HG03457 (cell line): ENCODE results near the gene ATXN7.

Experiments
- ATAC-seq: cut with Tn5 transposase; IDR thresholded peaks from one replicate; pipeline ENCODE4 v1.9.1; 2021; ENCODE audit warnings: moderate number of reproducible peaks; ENCODE audit not compliant: unreplicated experiment

ATXN7 gene

GRCh38 chr3:63960048-63960711, 96.5 kb downstream of the ATXN7 start:
- no peak for ATAC-seq

GRCh38 chr3:63961891-63962290, 98.2 kb downstream of the ATXN7 start:
- no peak for ATAC-seq

- no peak for ATAC-seq
Measured at GRCh38 chr3:63963496-63963895, 99.8 kb downstream of the ATXN7 start.

- ATAC-seq, result no peak
Measured at GRCh38 chr3:63964681-63965485, 101.2 kb downstream of the ATXN7 start.

GRCh38 chr3:63966007-63966406, 102.3 kb downstream of the ATXN7 start:
- no peak for ATAC-seq

- ATAC-seq, result no peak
Measured at GRCh38 chr3:63966871-63967270, 103.2 kb downstream of the ATXN7 start.

GRCh38 chr3:63967675-63968611, 104.3 kb downstream of the ATXN7 start:
- ATAC-seq, result no peak

- no peak for ATAC-seq
Measured at GRCh38 chr3:63968612-63969350, 105.1 kb downstream of the ATXN7 start.

- ATAC-seq, result no peak
Measured at GRCh38 chr3:63969876-63970275, 106.2 kb downstream of the ATXN7 start.

GRCh38 chr3:63970631-63971475, 107.2 kb downstream of the ATXN7 start:
- ATAC-seq, result no peak

- no peak for ATAC-seq
Measured at GRCh38 chr3:63972196-63972595, 108.5 kb downstream of the ATXN7 start.

- no peak for ATAC-seq
Measured at GRCh38 chr3:63972987-63973386, 109.3 kb downstream of the ATXN7 start.

GRCh38 chr3:63973406-63973805, 109.7 kb downstream of the ATXN7 start:
- no peak for ATAC-seq

- no peak for ATAC-seq
Measured at GRCh38 chr3:63974451-63974850, 110.8 kb downstream of the ATXN7 start.

GRCh38 chr3:63975723-63976122, 112.1 kb downstream of the ATXN7 start:
- ATAC-seq, result no peak

- ATAC-seq, result no peak
Measured at GRCh38 chr3:63976161-63976871, 112.6 kb downstream of the ATXN7 start.

GRCh38 chr3:63976872-63977200, 113.2 kb downstream of the ATXN7 start:
- ATAC-seq, result no peak

GRCh38 chr3:63977893-63978292, 114.2 kb downstream of the ATXN7 start:
- no peak for ATAC-seq
